ENCODE results near the gene C12orf60.

Gene C12orf60

DNA sequence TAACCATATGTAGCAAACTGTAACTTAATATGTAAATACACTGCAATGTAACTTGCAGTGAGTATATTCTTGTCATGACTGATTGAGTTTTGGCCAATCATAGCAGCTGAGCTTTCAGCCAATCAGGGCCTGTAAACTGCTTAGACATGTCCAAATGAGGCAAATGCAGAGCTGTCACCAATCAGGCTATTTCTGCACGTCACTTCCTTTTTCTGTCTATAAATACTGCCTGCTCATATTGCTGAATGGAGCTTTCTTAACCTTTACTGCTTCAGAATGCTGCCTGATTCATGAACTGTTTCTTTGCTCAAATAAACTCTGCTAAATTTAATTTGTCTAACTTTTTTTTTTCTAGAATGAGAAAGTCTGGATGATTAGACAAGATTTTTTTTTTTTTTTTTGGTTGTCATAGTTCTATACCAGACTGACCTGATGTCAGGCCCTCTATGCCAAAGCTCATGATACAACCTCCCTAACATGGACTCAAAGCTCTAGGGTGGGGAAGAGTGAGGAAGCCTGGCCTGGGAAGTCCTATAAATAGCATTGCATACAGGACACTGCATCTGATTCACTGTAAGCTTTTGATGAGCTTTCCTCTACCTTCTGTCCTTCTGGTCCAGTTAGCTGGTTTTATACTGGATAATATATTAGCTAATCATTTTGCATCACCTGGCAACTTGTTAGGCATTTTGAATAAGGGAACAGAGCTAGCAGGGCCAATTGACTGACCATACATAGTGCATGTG lies 70.1 kb downstream of the C12orf60 start:
- DNase-seq (ENCODE audit: low spot score): no peak

Measured in kidney capillary endothelial cell (primary cell).